Activated naive CD4-positive, alpha-beta T cell treated with anti-CD3 and anti-CD28 coated beads, Interleukin-2, amount 50 U/mL, for 24 hours (primary cell): ENCODE measurements around the gene TMEM186.
"Not testable (repeated sequence)": the region's sequence is repeated elsewhere in the genome, so short reads cannot be mapped to it uniquely, and the experiment has no call there.

Experiments
- H3K27ac Mint-ChIP-seq: one replicate; pipeline ENCODE4 v1.8.0; 2021; ENCODE audit warnings: mild to moderate bottlenecking, mixed read lengths
- H3K27me3 Mint-ChIP-seq: one replicate; pipeline ENCODE4 v1.8.0; 2021; ENCODE audit warnings: mixed read lengths
- H3K36me3 Mint-ChIP-seq: one replicate; pipeline ENCODE4 v1.8.0; 2021; ENCODE audit warnings: mixed read lengths
- H3K4me1 Mint-ChIP-seq: one replicate; pipeline ENCODE4 v1.8.0; 2021; ENCODE audit warnings: mixed read lengths
- H3K4me3 Mint-ChIP-seq: one replicate; pipeline ENCODE4 v1.8.0; 2021; ENCODE audit warnings: mild to moderate bottlenecking, mixed read lengths
- H3K9me3 Mint-ChIP-seq: one replicate; pipeline ENCODE4 v1.8.0; 2021; ENCODE audit warnings: mixed read lengths

The TMEM186 gene

GRCh38 chr16:8819411-8820034 lies 22.1 kb upstream of the TMEM186 start:
- no peaks in the 10 kb centered on the region for H3K9me3 Mint-ChIP-seq
- H3K27ac Mint-ChIP-seq: no peak overlapping the region
- peaks cover 27% of the 10 kb centered on the region for H3K4me1 Mint-ChIP-seq
- no peaks in the 10 kb centered on the region for H3K27me3 Mint-ChIP-seq
- no peak overlapping the region for H3K4me3 Mint-ChIP-seq
- H3K36me3 Mint-ChIP-seq: peaks cover 23% of the 10 kb centered on the region

GRCh38 chr16:8818504-8819270 lies 21.2 kb upstream of the TMEM186 start:
- Mint-ChIP-seq H3K4me3 (no peak overlapping the region), H3K27ac (no peak overlapping the region), H3K4me1 (peaks cover 27% of the 10 kb centered on the region), H3K36me3 (peaks cover 23% of the 10 kb centered on the region), H3K27me3 (no peaks in the 10 kb centered on the region), H3K9me3 (no peaks in the 10 kb centered on the region)

- Mint-ChIP-seq H3K27me3 (no peaks in the 10 kb centered on the region), H3K4me3 (peak overlapping the region; percentile 30), H3K27ac (peak overlapping the region; percentile 68), H3K9me3 (no peaks in the 10 kb centered on the region), H3K36me3 (peaks cover 26% of the 10 kb centered on the region), H3K4me1 (peaks cover 25% of the 10 kb centered on the region)
Observed at GRCh38 chr16:8816967-8817655, 19.7 kb upstream of the TMEM186 start.

GRCh38 chr16:8814095-8814806 lies 16.8 kb upstream of the TMEM186 start:
- Mint-ChIP-seq H3K4me1 (peaks cover 20% of the 10 kb centered on the region), H3K27me3 (no peaks in the 10 kb centered on the region), H3K9me3 (no peaks in the 10 kb centered on the region), H3K27ac (no peak overlapping the region), H3K4me3 (no peak overlapping the region), H3K36me3 (peaks cover 22% of the 10 kb centered on the region)

GRCh38 chr16:8812162-8812843 lies 14.9 kb upstream of the TMEM186 start:
- H3K4me3 Mint-ChIP-seq: no peak overlapping the region
- no peaks in the 10 kb centered on the region for H3K27me3 Mint-ChIP-seq
- H3K9me3 Mint-ChIP-seq: no peaks in the 10 kb centered on the region
- peaks cover 16% of the 10 kb centered on the region for H3K36me3 Mint-ChIP-seq
- H3K4me1 Mint-ChIP-seq: peaks cover 10% of the 10 kb centered on the region
- H3K27ac Mint-ChIP-seq: no peak overlapping the region

GRCh38 chr16:8808613-8809353 lies 11.3 kb upstream of the TMEM186 start:
- Mint-ChIP-seq H3K4me3 (no peak overlapping the region), H3K27me3 (no peaks in the 10 kb centered on the region), H3K4me1 (peaks cover 5% of the 10 kb centered on the region), H3K36me3 (peaks cover 14% of the 10 kb centered on the region), H3K9me3 (no peaks in the 10 kb centered on the region), H3K27ac (no peak overlapping the region)

GRCh38 chr16:8808009-8808408 lies 10.6 kb upstream of the TMEM186 start:
- Mint-ChIP-seq H3K27me3 (no peaks in the 10 kb centered on the region), H3K4me3 (no peak overlapping the region), H3K36me3 (peaks cover 18% of the 10 kb centered on the region)

GRCh38 chr16:8807189-8807588 lies 9.8 kb upstream of the TMEM186 start:
- no peak overlapping the region for H3K27ac Mint-ChIP-seq

More at GRCh38 chr16:8808009-8808408, 10.6 kb upstream of the TMEM186 start:
- Mint-ChIP-seq H3K9me3 (no peaks in the 10 kb centered on the region), H3K27ac (no peak overlapping the region), H3K4me1 (peaks cover 9% of the 10 kb centered on the region)

GRCh38 chr16:8806272-8806983 lies 9.0 kb upstream of the TMEM186 start:
- H3K9me3 Mint-ChIP-seq: no peaks in the 10 kb centered on the region
- H3K27me3 Mint-ChIP-seq: no peaks in the 10 kb centered on the region
- H3K27ac Mint-ChIP-seq: no peak overlapping the region
- H3K36me3 Mint-ChIP-seq: peaks cover 15% of the 10 kb centered on the region
- no peak overlapping the region for H3K4me3 Mint-ChIP-seq
- H3K4me1 Mint-ChIP-seq: peaks cover 12% of the 10 kb centered on the region

More at GRCh38 chr16:8807189-8807588, 9.8 kb upstream of the TMEM186 start:
- no peaks in the 10 kb centered on the region for H3K27me3 Mint-ChIP-seq
- H3K9me3 Mint-ChIP-seq: no peaks in the 10 kb centered on the region
- H3K4me3 Mint-ChIP-seq: no peak overlapping the region
- peaks cover 17% of the 10 kb centered on the region for H3K36me3 Mint-ChIP-seq
- peaks cover 12% of the 10 kb centered on the region for H3K4me1 Mint-ChIP-seq

GRCh38 chr16:8804313-8804712 lies 6.9 kb upstream of the TMEM186 start:
- Mint-ChIP-seq H3K27me3 (no peaks in the 10 kb centered on the region), H3K4me1 (peaks cover 25% of the 10 kb centered on the region), H3K36me3 (peaks cover 15% of the 10 kb centered on the region), H3K27ac (no peak overlapping the region), H3K4me3 (no peak overlapping the region), H3K9me3 (no peaks in the 10 kb centered on the region)

GRCh38 chr16:8803733-8804132 lies 6.3 kb upstream of the TMEM186 start:
- H3K27me3 Mint-ChIP-seq, H3K27ac Mint-ChIP-seq, H3K4me3 Mint-ChIP-seq, H3K9me3 Mint-ChIP-seq: not testable (repeated sequence)
- Mint-ChIP-seq H3K36me3 (peaks cover 17% of the 10 kb centered on the region), H3K4me1 (peaks cover 30% of the 10 kb centered on the region)

GRCh38 chr16:8801701-8802100 lies 4.3 kb upstream of the TMEM186 start:
- no peaks in the 10 kb centered on the region for H3K27me3 Mint-ChIP-seq
- H3K9me3 Mint-ChIP-seq: no peaks in the 10 kb centered on the region
- H3K36me3 Mint-ChIP-seq: peaks cover 18% of the 10 kb centered on the region
- peaks cover 33% of the 10 kb centered on the region for H3K4me1 Mint-ChIP-seq
- no peak overlapping the region for H3K27ac Mint-ChIP-seq
- H3K4me3 Mint-ChIP-seq: no peak overlapping the region

- H3K36me3 Mint-ChIP-seq: peaks cover 10% of the 10 kb centered on the region
- no peaks in the 10 kb centered on the region for H3K27me3 Mint-ChIP-seq
- H3K4me3 Mint-ChIP-seq: peak overlapping the region; percentile 90
- H3K9me3 Mint-ChIP-seq: no peaks in the 10 kb centered on the region
- H3K4me1 Mint-ChIP-seq: peaks cover 55% of the 10 kb centered on the region
- peak overlapping the region; percentile 76 for H3K27ac Mint-ChIP-seq
Observed at GRCh38 chr16:8798535-8799157, 1.2 kb upstream of the TMEM186 start.

GRCh38 chr16:8798174-8798527 lies 712 bp upstream of the TMEM186 start:
- peaks cover 7% of the 10 kb centered on the region for H3K36me3 Mint-ChIP-seq
- peaks cover 55% of the 10 kb centered on the region for H3K4me1 Mint-ChIP-seq
- H3K4me3 Mint-ChIP-seq: peak overlapping the region; percentile 90
- H3K27ac Mint-ChIP-seq: peak overlapping the region; percentile 76
- H3K27me3 Mint-ChIP-seq: no peaks in the 10 kb centered on the region
- H3K9me3 Mint-ChIP-seq: no peaks in the 10 kb centered on the region
